Small intestine (tissue), 7 donors: ENCODE results near the gene MRPS27. TPM values are rescaled to one million over a fixed set of nuclear protein-coding genes. Genes with fewer than 3 reads are reported as not detected.

Experiments
- DNase-seq, 2 donors: peaks; one replicate each; pipeline versions ENCODE4 v3.0.0 to v3.0.0-alpha.2; 2013
- FAIRE-seq: peaks from 2 replicates; lab custom pipeline; 2012; peaks lifted over from hg19 to GRCh38; lab: Jason Lieb, UNC
- H3K27ac ChIP-seq, 3 donors: one replicate each; pipeline ENCODE4 v1.5.1; 2013; ENCODE audit warnings: low read length in 2 of 3, mild to moderate bottlenecking in 2 of 3, control low read depth in 1 of 3, inconsistent platforms in 1 of 3, low read depth in 1 of 3, moderate library complexity in 1 of 3
- H3K27me3 ChIP-seq, 3 donors: one replicate each; pipeline ENCODE4 v1.6.1; 2013; ENCODE audit warnings: low read length in 3 of 3, inconsistent platforms in 1 of 3; ENCODE audit not compliant: control insufficient read depth in 3 of 3, insufficient read depth in 3 of 3
- H3K36me3 ChIP-seq, 3 donors: one replicate each; pipeline ENCODE4 v1.6.1; 2013; ENCODE audit warnings: low read length in 3 of 3, inconsistent platforms in 1 of 3, low read depth in 1 of 3, mild to moderate bottlenecking in 1 of 3, moderate library complexity in 1 of 3; ENCODE audit not compliant: control insufficient read depth in 3 of 3, insufficient read depth in 2 of 3
- H3K4me1 ChIP-seq, 3 donors: one replicate each; pipeline ENCODE4 v1.6.1; 2013; ENCODE audit warnings: low read length in 2 of 3, inconsistent platforms in 1 of 3, low read depth in 1 of 3, mild to moderate bottlenecking in 1 of 3, moderate library complexity in 1 of 3; ENCODE audit not compliant: control insufficient read depth in 3 of 3, insufficient read depth in 2 of 3
- H3K4me3 ChIP-seq, 3 donors: one replicate each; pipeline ENCODE4 v1.5.1; 2013; ENCODE audit warnings: low read length in 3 of 3, control low read depth in 1 of 3, inconsistent platforms in 1 of 3, low read depth in 1 of 3, mild to moderate bottlenecking in 1 of 3, moderate library complexity in 1 of 3
- H3K9me3 ChIP-seq, 2 donors: one replicate each; pipeline ENCODE4 v1.6.1; 2013; ENCODE audit warnings: low read depth in 1 of 2, low read length in 1 of 2; ENCODE audit not compliant: control insufficient read depth in 2 of 2, insufficient read depth in 1 of 2
- WGBS, 3 donors: extraction: QIAGEN DNeasy Blood & Tissue Kit; methylation state at CpG; one replicate each; pipeline ENCODE4 v1.1.7; 2013; 5-methylcytosine and 5-hydroxymethylcytosine counted together
- polyA plus RNA-seq, 4 donors: library from polyadenylated mRNA; stranded (reverse) in 3 of 4; unstranded in 1 of 4; fragments of 200-250 nt in 3 of 4; fragments of 120-200 nt in 1 of 4; gene quantifications; one replicate each; pipeline versions ENCODE4 v1.2.1 to v1.2.3, GENCODE V29; 2013
- donor health status: healthy with polysubstance abuse.
- donor health status: control.
- donor health status: control.
- donor health status: Bipolar disorder and iron deficiency.
- donor health status: healthy.

The MRPS27 gene
- polyA plus RNA-seq, 4 donors, result 11.9 to 51.1 (median 29.6) TPM

- H3K4me3 ChIP-seq, result no peak overlapping the region
- H3K36me3 ChIP-seq, result peaks cover 0 to 8% (median 1%) of the 10 kb centered on the region in 3 donors
- WGBS, 3 donors, result 86 to 90% (median 89%) methylated on average over 3 of the region's 3 CpGs
- H3K4me1 ChIP-seq, result peaks cover 0 to 2% (median 0%) of the 10 kb centered on the region in 3 donors
- DNase-seq, result no peak
- no peak overlapping the region for H3K27ac ChIP-seq
- FAIRE-seq, result no peak
- no peaks in the 10 kb centered on the region for H3K9me3 ChIP-seq
- H3K27me3 ChIP-seq, result no peaks in the 10 kb centered on the region
Measured at GRCh38 chr5:72284559-72285423, 35.2 kb downstream of the MRPS27 start.

GRCh38 chr5:72283358-72283757, 36.7 kb downstream of the MRPS27 start:
- 73 to 89% (median 85%) methylated on average over 2 of the region's 2 CpGs for WGBS, 3 donors
- H3K36me3 ChIP-seq, result peaks cover 0 to 6% (median 1%) of the 10 kb centered on the region in 3 donors
- H3K4me3 ChIP-seq, result no peak overlapping the region
- H3K4me1 ChIP-seq, result peaks cover 0 to 2% (median 0%) of the 10 kb centered on the region in 3 donors
- FAIRE-seq (no peak), DNase-seq (no peak)
- no peaks in the 10 kb centered on the region for H3K9me3 ChIP-seq
- no peak overlapping the region for H3K27ac ChIP-seq
- no peaks in the 10 kb centered on the region for H3K27me3 ChIP-seq

DNA sequence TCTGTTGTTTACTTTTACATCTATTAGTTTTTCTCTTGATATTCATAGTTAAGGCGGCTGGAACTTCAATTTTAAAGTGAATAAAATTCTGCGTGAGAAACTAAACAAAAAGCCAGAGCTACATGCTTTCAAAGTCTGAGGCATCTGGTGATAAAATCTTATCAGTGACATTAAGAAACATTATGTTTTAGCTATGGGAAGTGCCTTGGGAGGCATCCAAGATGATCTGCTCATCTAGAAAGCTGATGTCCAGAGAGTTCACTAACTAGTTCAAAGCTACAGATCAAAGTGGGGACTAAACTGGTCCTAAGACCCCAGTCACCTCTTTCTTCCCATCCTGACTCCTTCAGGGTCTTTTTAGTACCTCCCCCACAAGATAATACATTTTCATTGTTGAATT, 37.2 kb downstream of the MRPS27 start:
- FAIRE-seq (no peak), DNase-seq (no peak)
- H3K36me3 ChIP-seq, result peaks cover 0 to 6% (median 1%) of the 10 kb centered on the region in 3 donors
- H3K4me1 ChIP-seq, result peaks cover 0 to 2% (median 0%) of the 10 kb centered on the region in 3 donors
- H3K27me3 ChIP-seq, result no peaks in the 10 kb centered on the region
- H3K9me3 ChIP-seq, result no peaks in the 10 kb centered on the region
- H3K4me3 ChIP-seq, result no peak overlapping the region
- WGBS, 3 donors, result 81 to 99% (median 92%) methylated on average over 2 of the region's 2 CpGs
- no peak overlapping the region for H3K27ac ChIP-seq

GRCh38 chr5:72281764-72282499, 38.1 kb downstream of the MRPS27 start:
- WGBS, 3 donors, result 69 to 86% (median 85%) methylated on average over 3 of the region's 3 CpGs
- H3K36me3 ChIP-seq, result peaks cover 0 to 2% (median 1%) of the 10 kb centered on the region in 3 donors
- H3K4me1 ChIP-seq, result peaks cover 0 to 2% (median 0%) of the 10 kb centered on the region in 3 donors
- DNase-seq (no peak), FAIRE-seq (no peak)
- no peaks in the 10 kb centered on the region for H3K9me3 ChIP-seq
- no peak overlapping the region for H3K27ac ChIP-seq
- H3K4me3 ChIP-seq, result no peak overlapping the region
- no peaks in the 10 kb centered on the region for H3K27me3 ChIP-seq

- FAIRE-seq (no peak), DNase-seq (no peak)
- no peaks in the 10 kb centered on the region for H3K9me3 ChIP-seq
- H3K4me3 ChIP-seq, result no peak overlapping the region
- no peak overlapping the region for H3K27ac ChIP-seq
- peaks cover 0 to 2% (median 0%) of the 10 kb centered on the region in 3 donors for H3K4me1 ChIP-seq
- WGBS, 3 donors, result 89 to 92% (median 91%) methylated on average over 1 of the region's 1 CpG
- H3K27me3 ChIP-seq, result no peaks in the 10 kb centered on the region
- peaks cover 0 to 1% (median 0%) of the 10 kb centered on the region in 3 donors for H3K36me3 ChIP-seq
Measured at GRCh38 chr5:72281430-72281763, 38.6 kb downstream of the MRPS27 start.

DNA sequence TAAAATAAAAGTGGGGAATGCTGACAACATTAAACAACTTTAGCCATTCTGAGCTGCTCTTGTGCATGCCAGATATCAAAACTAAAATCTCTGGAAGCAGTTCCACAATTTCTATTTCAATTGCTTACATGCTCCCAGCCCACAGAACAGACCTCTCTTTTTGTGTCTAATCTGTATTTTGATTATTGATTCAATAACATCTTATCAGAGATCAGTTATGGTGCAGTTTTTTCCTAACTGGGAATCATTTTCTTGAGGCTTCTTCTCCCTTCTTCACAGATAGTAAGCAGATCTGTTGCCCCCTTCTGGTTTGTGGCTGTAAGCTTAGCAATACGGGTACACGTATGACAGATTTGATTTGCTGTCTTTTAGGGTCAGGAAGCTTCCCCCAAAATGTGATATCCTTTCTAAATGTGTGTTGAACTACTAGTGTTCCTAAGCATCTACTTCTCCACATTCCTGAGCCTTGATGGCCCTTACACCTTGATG, 39.4 kb downstream of the MRPS27 start:
- H3K4me1 ChIP-seq, result peaks cover 0 to 2% (median 0%) of the 10 kb centered on the region in 3 donors
- no peak overlapping the region for H3K4me3 ChIP-seq
- WGBS, 3 donors, result 52 to 92% (median 71%) methylated on average over 2 of the region's 2 CpGs
- H3K36me3 ChIP-seq, result peaks cover 0 to 1% (median 0%) of the 10 kb centered on the region in 3 donors
- H3K27me3 ChIP-seq, result no peaks in the 10 kb centered on the region
- no peaks in the 10 kb centered on the region for H3K9me3 ChIP-seq
- FAIRE-seq, result no peak
- H3K27ac ChIP-seq, result no peak overlapping the region
- peak in 1 of 2 donors; percentile 5 for DNase-seq

DNA sequence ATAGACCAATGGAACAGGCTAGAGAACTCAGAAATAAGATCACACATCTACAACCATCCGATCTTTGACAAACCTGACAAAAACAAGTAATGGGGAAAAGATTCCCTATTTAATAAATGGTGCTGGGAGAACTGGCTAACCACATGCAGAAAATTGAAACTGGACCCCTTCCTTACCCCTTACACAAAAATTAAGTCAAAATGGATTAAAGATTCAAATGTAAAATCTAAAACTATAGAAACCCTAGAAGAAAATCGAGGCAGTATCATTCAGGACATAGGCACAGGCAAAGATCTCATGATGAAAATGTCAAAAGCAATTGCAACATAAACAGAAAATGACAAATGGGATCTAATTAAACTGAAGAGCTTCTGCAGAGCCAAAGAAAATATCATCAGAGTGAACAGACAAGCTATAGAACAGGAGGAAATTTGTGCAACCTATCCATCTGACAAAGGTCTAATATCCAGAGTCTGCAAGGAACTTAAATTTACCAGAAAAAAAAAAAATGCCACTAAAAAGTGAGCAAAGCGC, 43.8 kb downstream of the MRPS27 start:
- Histone ChIP-seq H3K9me3 (no peaks in the 10 kb centered on the region), H3K27ac (no peak overlapping the region), H3K4me1 (no peaks in the 10 kb centered on the region), H3K27me3 (no peaks in the 10 kb centered on the region), H3K36me3 (peaks cover 0 to 1% (median 0%) of the 10 kb centered on the region in 3 donors), H3K4me3 (no peak overlapping the region)
- FAIRE-seq (no peak), DNase-seq (no peak)
- 97 to 98% (median 98%) methylated on average over 3 of the region's 3 CpGs for WGBS, 3 donors

DNA sequence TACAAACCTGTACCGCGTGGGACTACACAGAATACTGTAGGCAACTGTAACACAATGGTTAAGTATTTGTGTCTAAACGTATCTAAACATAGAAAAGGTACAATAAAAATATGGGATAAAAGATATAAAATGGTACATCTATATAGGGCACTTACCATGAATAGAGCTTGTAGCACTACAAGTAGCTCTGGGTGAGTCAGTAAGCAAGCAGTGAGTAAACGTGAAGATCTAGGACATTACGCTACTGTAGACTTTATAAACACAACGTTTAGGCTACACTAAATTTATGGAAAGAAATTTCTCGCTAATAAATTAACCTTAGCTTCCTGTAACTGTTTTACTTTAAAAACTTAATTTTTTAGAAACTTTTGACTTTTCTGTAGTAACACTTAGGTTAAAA, 46.5 kb downstream of the MRPS27 start:
- Histone ChIP-seq H3K4me1 (no peaks in the 10 kb centered on the region), H3K27ac (no peak overlapping the region), H3K36me3 (peaks cover 0 to 1% (median 0%) of the 10 kb centered on the region in 3 donors), H3K27me3 (no peaks in the 10 kb centered on the region), H3K4me3 (no peak overlapping the region), H3K9me3 (no peaks in the 10 kb centered on the region)
- FAIRE-seq (no peak), DNase-seq (no peak)
- WGBS, 3 donors, result 94 to 97% (median 95%) methylated on average over 7 of the region's 7 CpGs
